Left lung (tissue), 10 donors: ENCODE measurements around the gene TRPC4. TPM values are rescaled to one million over a fixed set of nuclear protein-coding genes. Genes with fewer than 3 reads are reported as not detected.

Experiments used
- ATAC-seq: fragments of 200-7000 bp; cut with Tn5 transposase; one replicate; pipeline ENCODE4 v1.9.1; 2020; ENCODE audit warnings: moderate library complexity
- DNase-seq, 4 donors: peaks; one replicate each; pipeline ENCODE4 v3.0.0-alpha.2; 2013 to 2020
- H3K27ac ChIP-seq, 2 donors: fragments of 200-600 bp; sonication (generic) in 1 of 2; one replicate each; pipeline versions ENCODE4 v1.5.0 to v1.8.0; 2020 to 2021
- H3K27me3 ChIP-seq, 2 donors: fragments of 200-600 bp; sonication (generic) in 1 of 2; one replicate each; pipeline versions ENCODE4 v1.5.0 to v1.8.0; 2020 to 2021
- H3K36me3 ChIP-seq, 2 donors: fragments of 200-600 bp; sonication (generic) in 1 of 2; one replicate each; pipeline versions ENCODE4 v1.5.0 to v1.8.0; 2020 to 2021
- H3K4me1 ChIP-seq, 2 donors: fragments of 200-600 bp; one replicate each; pipeline ENCODE4 v1.8.0; 2021
- H3K4me3 ChIP-seq, 2 donors: fragments of 200-600 bp; sonication (generic) in 1 of 2; one replicate each; pipeline versions ENCODE4 v1.5.0 to v1.8.0; 2020 to 2021; ENCODE audit warnings: mild to moderate bottlenecking in 1 of 2
- H3K9me3 ChIP-seq, 2 donors: fragments of 200-600 bp; sonication (generic) in 1 of 2; one replicate each; pipeline versions ENCODE4 v1.5.0 to v1.8.0; 2020 to 2021
- CTCF ChIP-seq, 2 donors: fragments of 200-600 bp; sonication (generic) in 1 of 2; IDR thresholded peaks; one replicate each; pipeline versions ENCODE4 v1.5.0 to v1.8.0; 2021; ENCODE audit warnings: antibody characterized with exemption in 2 of 2
- intact Hi-C, 2 donors: fragments of 100-400 bp; cut with DNase I; formaldehyde crosslinking; loops; one replicate each; pipeline versions ENCODE4 v1.11.2 to v1.14.2; 2022
- polyA plus RNA-seq, 6 donors: library from polyadenylated mRNA; unstranded; fragments of 120-200 nt; gene quantifications; one replicate each; pipeline ENCODE4 v1.2.1, GENCODE V29; 2013; ENCODE audit not compliant: insufficient read length in 6 of 6
- total RNA-seq, 2 donors: library from RNA; stranded (reverse); fragmentation: NEBNext Ultra II Directional; extraction: Animal tissue kit (Norgen Biotek cat#: 25700); gene quantifications; one replicate each; pipeline ENCODE4 v1.2.1, GENCODE V29; 2021
- donor health status: DM: no; HTN: yes; CAD: no.
- donor health status: DM: no; HTN: no; CAD: no.

TRPC4 gene
- total and polyA plus RNA-seq, 8 donors: 0.13 to 2.1 (median 0.25) TPM

GRCh38 chr13:37657134-37657533 is 212.4 kb downstream of the TRPC4 start:
- H3K27ac ChIP-seq: no peak overlapping the region
- TF ChIP-seq CTCF (IDR thresholded peaks at IDR 0.05): no peak
- intact Hi-C loops: no loop called here
- DNase-seq (no peak), ATAC-seq (no peak)
- no peaks in the 10 kb centered on the region for H3K4me1 ChIP-seq
- no peaks in the 10 kb centered on the region for H3K9me3 ChIP-seq
- no peak overlapping the region for H3K4me3 ChIP-seq
- H3K27me3 ChIP-seq: no peaks in the 10 kb centered on the region
- H3K36me3 ChIP-seq: no peaks in the 10 kb centered on the region

GRCh38 chr13:37656247-37656940 is 213.2 kb downstream of the TRPC4 start:
- H3K36me3 ChIP-seq: no peaks in the 10 kb centered on the region
- DNase-seq (no peak), ATAC-seq (no peak)
- no peak overlapping the region for H3K27ac ChIP-seq
- no peaks in the 10 kb centered on the region for H3K9me3 ChIP-seq
- intact Hi-C loops: no loop called here
- no peak overlapping the region for H3K4me3 ChIP-seq
- H3K4me1 ChIP-seq: no peaks in the 10 kb centered on the region
- no peak for TF ChIP-seq CTCF (IDR thresholded peaks at IDR 0.05)
- no peaks in the 10 kb centered on the region for H3K27me3 ChIP-seq

GRCh38 chr13:37652596-37652995 is 217.0 kb downstream of the TRPC4 start:
- no peaks in the 10 kb centered on the region for H3K4me1 ChIP-seq
- no peaks in the 10 kb centered on the region for H3K36me3 ChIP-seq
- H3K27me3 ChIP-seq: no peaks in the 10 kb centered on the region
- no peak for ATAC-seq
- H3K9me3 ChIP-seq: no peaks in the 10 kb centered on the region
- intact Hi-C loops: no loop called here
- no peak overlapping the region for H3K27ac ChIP-seq
- TF ChIP-seq CTCF (IDR thresholded peaks at IDR 0.05): no peak
- H3K4me3 ChIP-seq: no peak overlapping the region
- no peak for DNase-seq

- DNase-seq: no peak
- TF ChIP-seq CTCF (IDR thresholded peaks at IDR 0.05): no peak
Observed at GRCh38 chr13:37651891-37652290, 217.7 kb downstream of the TRPC4 start.

GRCh38 chr13:37648609-37649008 is 221.0 kb downstream of the TRPC4 start:
- ATAC-seq (no peak), DNase-seq (no peak)
- no peak overlapping the region for H3K27ac ChIP-seq
- no peaks in the 10 kb centered on the region for H3K9me3 ChIP-seq
- no peaks in the 10 kb centered on the region for H3K4me1 ChIP-seq
- intact Hi-C loops: no loop called here
- no peak overlapping the region for H3K4me3 ChIP-seq
- TF ChIP-seq CTCF (IDR thresholded peaks at IDR 0.05): no peak
- no peaks in the 10 kb centered on the region for H3K27me3 ChIP-seq
- no peaks in the 10 kb centered on the region for H3K36me3 ChIP-seq

More at GRCh38 chr13:37651891-37652290, 217.7 kb downstream of the TRPC4 start:
- H3K4me3 ChIP-seq: no peak overlapping the region
- no peaks in the 10 kb centered on the region for H3K36me3 ChIP-seq
- H3K9me3 ChIP-seq: no peaks in the 10 kb centered on the region
- no peak overlapping the region for H3K27ac ChIP-seq
- H3K4me1 ChIP-seq: no peaks in the 10 kb centered on the region
- no peaks in the 10 kb centered on the region for H3K27me3 ChIP-seq
- intact Hi-C loops: no loop called here
- ATAC-seq: no peak
